ENCODE data around the gene LPCAT4. TPM values are rescaled to one million over a fixed set of nuclear protein-coding genes. Genes with fewer than 3 reads are reported as not detected.

Gene LPCAT4
- total RNA-seq, 2 experiments from 2014 or later = 98.2 to 101 TPM

GRCh38 chr15:34341381-34342212, 25.4 kb downstream of the LPCAT4 start:
- DNase-seq = no peak
- H3K9me3 Mint-ChIP-seq = no peaks in the 10 kb centered on the region
- ChIA-PET POLR2A (no interaction called here), CTCF (interaction anchor here (0.6 to 2.7 kb wide), 4 partner anchors 13 to 131 kb away, joined by 3 to 31 read pairs (median 8); partner anchors contain the start of gene LPCAT4)
- no peaks in the 10 kb centered on the region for H3K27me3 Mint-ChIP-seq
- H3K4me1 Mint-ChIP-seq = peaks cover 27% of the 10 kb centered on the region
- no peak overlapping the region for H3K4me3 Mint-ChIP-seq
- peak overlapping the region; percentile 3 for H3K27ac Mint-ChIP-seq
- peaks cover 27% of the 10 kb centered on the region for H3K36me3 Mint-ChIP-seq (ENCODE audit: low read depth)

- ChIA-PET CTCF (interaction anchor here (1.1 to 1.2 kb wide), 2 partner anchors 12 to 27 kb away, joined by 3 to 4 read pairs; partner anchors contain the start of gene LPCAT4), POLR2A (no interaction called here)
- no peak overlapping the region for H3K27ac Mint-ChIP-seq
- H3K9me3 Mint-ChIP-seq = no peaks in the 10 kb centered on the region
- peaks cover 27% of the 10 kb centered on the region for H3K36me3 Mint-ChIP-seq (ENCODE audit: low read depth)
- DNase-seq = no peak
- H3K27me3 Mint-ChIP-seq = no peaks in the 10 kb centered on the region
- H3K4me1 Mint-ChIP-seq = peaks cover 42% of the 10 kb centered on the region
- no peak overlapping the region for H3K4me3 Mint-ChIP-seq
Observed at GRCh38 chr15:34339946-34340345, 27.1 kb downstream of the LPCAT4 start.

GRCh38 chr15:34338347-34338746, 28.6 kb downstream of the LPCAT4 start:
- Mint-ChIP-seq H3K4me3 (peak overlapping the region; percentile 95), H3K27ac (no peak overlapping the region), H3K4me1 (peaks cover 56% of the 10 kb centered on the region), H3K36me3 (ENCODE audit: low read depth) (peaks cover 32% of the 10 kb centered on the region), H3K27me3 (no peaks in the 10 kb centered on the region), H3K9me3 (no peaks in the 10 kb centered on the region)
- POLR2A ChIA-PET = interaction anchor here (0.6 kb wide), 1 partner anchor 30 kb away, joined by 3 read pairs; no protein-coding TSS in a partner anchor
- no peak for DNase-seq
- CTCF ChIA-PET = interaction anchor here (0.6 to 2.9 kb wide), 5 partner anchors 10 to 249 kb away, joined by 3 to 14 read pairs (median 5); partner anchors contain the start of gene LPCAT4

GRCh38 chr15:34337557-34338306, 29.3 kb downstream of the LPCAT4 start, which contains the start of gene SLC12A6:
TSS of gene SLC12A6 (minus strand) at chr15:34337781. CDS start at chr15:34336680, 1,101 bp downstream.
- no peaks in the 10 kb centered on the region for H3K27me3 Mint-ChIP-seq
- ChIA-PET POLR2A (interaction anchor here (0.5 to 1.0 kb wide), 3 partner anchors 30 to 650 kb away, joined by 3 to 5 read pairs (median 3); partner anchors contain the start of gene ZNF770), CTCF (interaction anchor here (1.2 to 2.9 kb wide), 4 partner anchors 10 to 250 kb away, joined by 4 to 14 read pairs (median 8); partner anchors contain the start of gene LPCAT4)
- H3K4me3 Mint-ChIP-seq = peak within 1 kb of the TSS; percentile 95
- DNase-seq = peak; percentile 90
- no peaks in the 10 kb centered on the region for H3K9me3 Mint-ChIP-seq
- peaks cover 59% of the 10 kb centered on the region for H3K4me1 Mint-ChIP-seq
- peaks cover 32% of the 10 kb centered on the region for H3K36me3 Mint-ChIP-seq (ENCODE audit: low read depth)
- H3K27ac Mint-ChIP-seq = peak within 1 kb of the TSS; percentile 99

GRCh38 chr15:34336991-34337556, 29.9 kb downstream of the LPCAT4 start:
- ChIA-PET POLR2A (interaction anchor here (0.5 to 1.0 kb wide), 2 partner anchors 36 to 651 kb away, joined by 3 to 5 read pairs; partner anchors contain the start of gene ZNF770), CTCF (interaction anchor here (1.2 to 2.9 kb wide), 4 partner anchors 9 to 31 kb away, joined by 4 to 14 read pairs (median 8); partner anchors contain the start of gene LPCAT4)
- no peaks in the 10 kb centered on the region for H3K9me3 Mint-ChIP-seq
- H3K4me1 Mint-ChIP-seq = peaks cover 63% of the 10 kb centered on the region
- peak; percentile 20 for DNase-seq
- H3K27ac Mint-ChIP-seq = peak overlapping the region; percentile 99
- no peaks in the 10 kb centered on the region for H3K27me3 Mint-ChIP-seq
- H3K4me3 Mint-ChIP-seq = peak overlapping the region; percentile 95
- peaks cover 31% of the 10 kb centered on the region for H3K36me3 Mint-ChIP-seq (ENCODE audit: low read depth)

GRCh38 chr15:34336231-34336990, 30.6 kb downstream of the LPCAT4 start:
- DNase-seq = no peak
- Mint-ChIP-seq H3K27ac (peak overlapping the region; percentile 99), H3K9me3 (no peaks in the 10 kb centered on the region), H3K4me3 (peak overlapping the region; percentile 95), H3K27me3 (no peaks in the 10 kb centered on the region), H3K36me3 (ENCODE audit: low read depth) (peaks cover 29% of the 10 kb centered on the region), H3K4me1 (peaks cover 62% of the 10 kb centered on the region)
- CTCF ChIA-PET = interaction anchor here (0.7 to 2.9 kb wide), 3 partner anchors 11 to 31 kb away, joined by 3 to 14 read pairs (median 4); partner anchors contain the start of gene LPCAT4
- POLR2A ChIA-PET = no interaction called here

GRCh38 chr15:34335176-34336032, 31.6 kb downstream of the LPCAT4 start:
- H3K4me1 Mint-ChIP-seq = peaks cover 62% of the 10 kb centered on the region
- no peaks in the 10 kb centered on the region for H3K27me3 Mint-ChIP-seq
- H3K27ac Mint-ChIP-seq = peak overlapping the region; percentile 99
- no peaks in the 10 kb centered on the region for H3K9me3 Mint-ChIP-seq
- ChIA-PET POLR2A (no interaction called here), CTCF (interaction anchor here (0.7 to 1.6 kb wide), 2 partner anchors 10 to 17 kb away, joined by 3 to 4 read pairs; no protein-coding TSS in a partner anchor)
- DNase-seq = no peak
- peak overlapping the region; percentile 95 for H3K4me3 Mint-ChIP-seq
- peaks cover 24% of the 10 kb centered on the region for H3K36me3 Mint-ChIP-seq (ENCODE audit: low read depth)

GRCh38 chr15:34334672-34335071, 32.3 kb downstream of the LPCAT4 start:
- Mint-ChIP-seq H3K4me3 (peak overlapping the region; percentile 95), H3K4me1 (peaks cover 62% of the 10 kb centered on the region)
- POLR2A ChIA-PET = no interaction called here

GRCh38 chr15:34332553-34333120, 34.4 kb downstream of the LPCAT4 start:
- CTCF ChIA-PET = interaction anchor here (0.8 to 2.3 kb wide), 3 partner anchors 10 to 35 kb away, joined by 3 to 11 read pairs (median 4); partner anchors contain the start of genes LPCAT4, NOP10 and NUTM1
- no peaks in the 10 kb centered on the region for H3K27me3 Mint-ChIP-seq
- H3K4me3 Mint-ChIP-seq = no peak overlapping the region
- peak overlapping the region; percentile 72 for H3K27ac Mint-ChIP-seq
- POLR2A ChIA-PET = no interaction called here
- peaks cover 19% of the 10 kb centered on the region for H3K36me3 Mint-ChIP-seq (ENCODE audit: low read depth)
- no peaks in the 10 kb centered on the region for H3K9me3 Mint-ChIP-seq
- peaks cover 77% of the 10 kb centered on the region for H3K4me1 Mint-ChIP-seq
- DNase-seq = no peak

More at GRCh38 chr15:34334672-34335071, 32.3 kb downstream of the LPCAT4 start:
- Mint-ChIP-seq H3K9me3 (no peaks in the 10 kb centered on the region), H3K27me3 (no peaks in the 10 kb centered on the region), H3K36me3 (ENCODE audit: low read depth) (peaks cover 21% of the 10 kb centered on the region), H3K27ac (peak overlapping the region; percentile 99)
- CTCF ChIA-PET = no interaction called here
- DNase-seq = no peak

GRCh38 chr15:34331809-34332208, 35.2 kb downstream of the LPCAT4 start:
- Mint-ChIP-seq H3K27ac (peak overlapping the region; percentile 72), H3K9me3 (no peaks in the 10 kb centered on the region), H3K27me3 (no peaks in the 10 kb centered on the region), H3K4me3 (peak overlapping the region; percentile 2), H3K4me1 (peaks cover 82% of the 10 kb centered on the region), H3K36me3 (ENCODE audit: low read depth) (peaks cover 19% of the 10 kb centered on the region)
- no peak for DNase-seq
- POLR2A ChIA-PET = no interaction called here
- CTCF ChIA-PET = interaction anchor here (0.8 to 2.3 kb wide), 2 partner anchors 11 to 35 kb away, joined by 4 to 11 read pairs; partner anchors contain the start of genes LPCAT4, NOP10 and NUTM1

Measured in activated CD4-positive, alpha-beta T cell treated with anti-CD3 and anti-CD28 coated beads, Interleukin-2, amount 10 ng/mL, durations not matched to agents 7 days and 5 days (primary cell).